Fibroblast of the aortic adventitia (primary cell): Measurements from ENCODE around the gene MBOAT1. TPM values are rescaled to one million over a fixed set of nuclear protein-coding genes. Genes with fewer than 3 reads are reported as not detected.
"Not testable (repeated sequence)": the region's sequence is repeated elsewhere in the genome, so short reads cannot be mapped to it uniquely, and the experiment has no call there.

Experiments used
- DNase-seq: peaks from one replicate; pipeline ENCODE4 v3.0.0-alpha.2; 2010; ENCODE audit warnings: low read depth
- H3K4me3 ChIP-seq: 2 replicates; pipeline ENCODE4 v1.5.1; 2011; ENCODE audit warnings: low read depth, mild to moderate bottlenecking, control low read depth, low read length, moderate library complexity
- total RNA-seq: library from RNA; depleted of rRNA; stranded (reverse); fragments of >200 nt; gene quantifications from 2 replicates; pipeline ENCODE4 v1.2.3, GENCODE V29; 2012; ENCODE audit warnings: low replicate concordance
- TF ChIP-seq, protein P1 (sequence below): IDR thresholded peaks from 2 replicates; pipeline ENCODE4 v1.5.1; 2011; ENCODE audit warnings: mild to moderate bottlenecking, low read length, control low read depth, inconsistent platforms; ENCODE audit not compliant: insufficient read depth

MBOAT1 gene
- total RNA-seq, 1 donor, result 5.0 TPM

DNA sequence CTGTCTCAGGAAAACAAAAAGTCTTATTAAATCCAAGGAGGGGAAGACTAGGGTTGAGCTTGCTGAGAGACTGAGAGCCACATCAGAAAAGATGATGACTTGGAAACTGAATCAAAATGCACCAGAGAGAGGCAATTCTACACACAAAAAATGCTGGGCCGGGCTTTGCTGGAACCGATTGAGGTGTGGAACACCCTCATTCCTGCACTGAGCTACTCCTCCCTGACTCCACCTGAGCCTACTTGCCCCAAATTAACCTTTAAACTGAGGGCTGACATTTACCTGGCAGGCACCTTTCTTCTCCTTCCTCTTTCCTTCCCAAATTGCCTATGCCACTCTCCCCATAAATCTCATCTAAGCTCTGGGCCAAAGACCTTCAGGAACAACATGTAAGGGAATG is 40.8 kb upstream of the MBOAT1 start:
- TF ChIP-seq, protein P1, sequence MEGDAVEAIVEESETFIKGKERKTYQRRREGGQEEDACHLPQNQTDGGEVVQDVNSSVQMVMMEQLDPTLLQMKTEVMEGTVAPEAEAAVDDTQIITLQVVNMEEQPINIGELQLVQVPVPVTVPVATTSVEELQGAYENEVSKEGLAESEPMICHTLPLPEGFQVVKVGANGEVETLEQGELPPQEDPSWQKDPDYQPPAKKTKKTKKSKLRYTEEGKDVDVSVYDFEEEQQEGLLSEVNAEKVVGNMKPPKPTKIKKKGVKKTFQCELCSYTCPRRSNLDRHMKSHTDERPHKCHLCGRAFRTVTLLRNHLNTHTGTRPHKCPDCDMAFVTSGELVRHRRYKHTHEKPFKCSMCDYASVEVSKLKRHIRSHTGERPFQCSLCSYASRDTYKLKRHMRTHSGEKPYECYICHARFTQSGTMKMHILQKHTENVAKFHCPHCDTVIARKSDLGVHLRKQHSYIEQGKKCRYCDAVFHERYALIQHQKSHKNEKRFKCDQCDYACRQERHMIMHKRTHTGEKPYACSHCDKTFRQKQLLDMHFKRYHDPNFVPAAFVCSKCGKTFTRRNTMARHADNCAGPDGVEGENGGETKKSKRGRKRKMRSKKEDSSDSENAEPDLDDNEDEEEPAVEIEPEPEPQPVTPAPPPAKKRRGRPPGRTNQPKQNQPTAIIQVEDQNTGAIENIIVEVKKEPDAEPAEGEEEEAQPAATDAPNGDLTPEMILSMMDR, result no peak
- DNase-seq, result no peak
- no peak overlapping the region for H3K4me3 ChIP-seq

DNA sequence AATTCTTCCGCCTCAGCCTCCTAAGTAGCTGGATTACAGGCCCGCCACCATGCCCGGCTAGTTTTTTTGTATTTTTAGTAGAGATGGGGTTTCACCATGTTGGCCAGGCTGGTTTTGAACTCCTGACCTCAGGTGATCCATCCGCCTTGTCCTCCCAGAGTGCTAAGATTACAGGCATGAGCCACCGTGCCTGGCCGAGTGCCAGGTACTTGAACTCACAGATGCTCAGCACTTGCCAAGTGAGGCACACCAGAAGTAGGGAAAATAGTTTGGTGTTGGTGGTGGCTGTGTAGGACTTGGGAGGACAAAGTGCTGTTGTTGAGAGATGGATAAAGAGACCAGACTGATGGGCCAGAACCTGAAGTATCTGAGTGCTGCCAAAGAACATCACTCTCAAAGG is 40.0 kb upstream of the MBOAT1 start:
- DNase-seq, result no peak
- H3K4me3 ChIP-seq, result no peak overlapping the region
- TF ChIP-seq, protein P1, result no peak

DNA sequence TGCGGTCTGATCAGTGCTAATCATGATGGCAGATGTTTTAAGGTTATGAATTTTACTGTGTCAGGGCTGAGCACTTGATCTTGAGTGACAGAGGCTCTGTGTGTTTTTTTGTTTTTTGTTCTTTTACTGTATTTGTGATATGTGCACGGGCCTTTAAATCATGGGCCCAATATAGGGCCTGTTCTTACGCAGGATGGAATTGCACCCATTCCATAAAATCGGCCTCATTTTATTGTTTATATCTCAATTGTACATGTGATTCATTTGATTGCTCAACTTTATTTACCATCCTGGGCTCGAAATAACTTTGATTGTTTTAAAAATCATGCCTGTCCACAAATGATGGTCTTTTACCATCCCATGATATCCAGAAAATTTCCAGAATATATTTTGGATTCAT is 39.3 kb upstream of the MBOAT1 start:
- TF ChIP-seq, protein P1, result no peak
- H3K4me3 ChIP-seq, result no peak overlapping the region
- no peak for DNase-seq

DNA sequence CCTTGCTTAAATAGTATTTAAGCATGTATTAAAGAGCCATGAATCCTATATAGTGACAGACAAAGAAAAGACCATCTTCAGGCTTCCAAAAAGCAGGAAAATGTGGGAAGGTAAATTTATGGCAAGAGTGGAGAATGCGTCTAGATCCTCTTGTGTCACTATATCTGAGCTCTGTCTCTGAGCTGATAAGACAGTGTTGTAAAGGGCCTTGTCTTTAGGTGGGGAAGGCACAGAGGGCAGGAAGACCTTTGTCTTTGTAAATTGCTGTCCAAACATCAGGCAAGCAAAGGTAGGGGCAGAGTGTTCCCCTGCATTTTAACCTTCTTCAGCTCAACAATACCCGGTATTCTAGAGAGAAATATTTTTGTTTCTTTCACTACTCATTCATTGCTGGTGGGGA is 33.9 kb upstream of the MBOAT1 start:
- TF ChIP-seq, protein P1, result no peak

DNA sequence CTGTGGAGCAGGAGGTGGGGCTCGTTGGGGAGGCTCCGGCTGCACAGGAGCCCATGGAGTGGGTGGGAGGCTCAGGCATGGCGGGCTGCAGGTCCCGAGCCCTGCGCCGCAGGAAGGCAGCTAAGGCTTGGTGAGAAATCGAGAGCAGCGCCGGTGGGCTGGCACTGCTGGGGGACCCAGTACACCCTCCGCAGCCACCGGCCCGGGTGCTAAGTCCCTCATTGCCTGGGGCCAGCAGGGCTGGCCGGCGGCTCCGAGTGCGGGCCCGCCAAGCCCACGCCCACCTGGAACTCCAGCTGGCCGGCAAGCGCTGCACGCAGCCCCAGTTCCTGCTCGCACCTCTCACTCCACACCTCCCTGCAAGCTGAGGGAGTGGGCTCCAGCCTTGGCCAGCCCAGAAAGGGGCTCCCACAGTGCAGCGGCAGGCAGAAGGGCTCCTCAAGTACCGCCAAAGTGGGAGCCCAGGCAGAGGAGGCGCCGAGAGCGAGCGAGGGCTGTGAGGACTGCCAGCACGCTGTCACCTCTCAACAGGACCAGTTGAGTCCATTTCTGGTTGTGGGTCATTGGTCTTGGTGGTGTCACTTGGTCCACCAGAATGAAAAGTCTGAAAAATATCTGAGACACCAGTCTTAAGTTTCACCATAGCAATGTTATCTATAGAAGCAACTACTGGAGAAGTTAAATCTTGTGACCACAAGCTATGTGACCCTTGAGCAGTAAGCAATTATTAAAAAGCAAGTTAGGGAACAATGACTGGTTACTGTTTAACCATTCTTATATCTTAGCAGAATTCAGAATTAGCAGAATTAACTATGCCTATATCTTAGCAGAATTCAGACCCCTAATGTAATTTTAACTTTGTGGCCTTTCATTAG is 32.8 kb upstream of the MBOAT1 start:
- not testable (repeated sequence) for H3K4me3 ChIP-seq, DNase-seq

More for the DNA sequence above, 33.9 kb upstream of the MBOAT1 start:
- H3K4me3 ChIP-seq, result no peak overlapping the region
- no peak for DNase-seq

DNA sequence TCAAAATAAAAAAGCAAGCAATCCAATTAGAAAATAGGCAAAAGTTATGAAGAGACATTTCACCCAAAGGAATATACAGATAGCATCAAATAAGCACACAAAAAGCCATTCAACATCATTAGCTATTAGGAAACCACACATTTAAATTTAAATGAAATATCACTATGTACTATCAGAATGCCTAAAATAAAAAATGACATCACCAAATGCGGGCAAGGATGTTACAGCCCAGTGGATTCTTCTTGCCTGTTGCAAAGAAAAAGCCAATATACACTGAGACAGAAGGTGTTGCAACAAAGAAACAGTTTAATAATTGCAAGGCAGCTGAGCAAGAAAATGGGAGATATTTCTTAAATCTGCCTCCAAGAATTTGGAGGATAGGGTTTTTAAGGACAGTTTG is 31.0 kb upstream of the MBOAT1 start:
- no peak for DNase-seq
- H3K4me3 ChIP-seq, result no peak overlapping the region
- TF ChIP-seq, protein P1, result no peak

DNA sequence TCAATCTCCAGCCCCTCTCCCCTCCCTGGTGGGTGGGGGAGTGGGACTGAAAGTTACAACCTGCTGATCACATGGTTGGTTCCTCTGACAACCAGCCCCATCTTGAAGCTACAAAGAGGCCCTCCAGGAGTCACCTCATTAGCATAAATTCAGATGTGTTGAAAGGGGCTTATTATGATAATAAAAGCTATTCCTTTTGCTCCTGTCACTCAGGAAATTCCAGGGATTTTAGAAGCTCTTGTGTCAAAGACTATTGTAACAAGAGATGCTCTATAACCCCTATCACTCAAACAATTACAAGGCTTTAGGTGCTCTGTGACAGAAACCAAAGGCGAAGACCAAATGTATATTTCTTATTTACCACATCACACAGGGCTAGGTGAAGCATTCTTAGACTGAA is 30.1 kb upstream of the MBOAT1 start:
- no peak for DNase-seq
- TF ChIP-seq, protein P1, result no peak
- H3K4me3 ChIP-seq, result no peak overlapping the region
